Left ventricle myocardium inferior (tissue), 1 donor: Measurements from ENCODE around the gene C20orf144. TPM values are rescaled to one million over a fixed set of nuclear protein-coding genes. Genes with fewer than 3 reads are reported as not detected.
A peak's percentile ranks its signal among the peaks of the same experiment; 100 is the strongest.

ENCODE experiments used
- DNase-seq: peaks from one replicate; pipeline ENCODE4 v3.0.0-alpha.2; 2020
- H3K27ac ChIP-seq: fragments of 200-600 bp; replicated peaks from 2 replicates; pipeline ENCODE4 v1.8.0; 2021
- H3K27me3 ChIP-seq: fragments of 200-600 bp; 2 replicates; pipeline ENCODE4 v1.8.0; 2021; ENCODE audit warnings: low read depth
- H3K36me3 ChIP-seq: fragments of 200-600 bp; 2 replicates; pipeline ENCODE4 v1.8.0; 2021
- H3K4me1 ChIP-seq: fragments of 200-600 bp; 2 replicates; pipeline ENCODE4 v1.8.0; 2021
- H3K4me3 ChIP-seq: fragments of 200-600 bp; 2 replicates; pipeline ENCODE4 v1.8.0; 2021; ENCODE audit warnings: mild to moderate bottlenecking, moderate library complexity
- H3K9me3 ChIP-seq: fragments of 200-600 bp; replicated peaks from 2 replicates; pipeline ENCODE4 v1.8.0; 2021
- intact Hi-C: fragments of 100-400 bp; cut with micrococcal nuclease; formaldehyde crosslinking; loops from one replicate; pipeline ENCODE4 v1.11.0; 2022
- total RNA-seq: library from RNA; stranded (reverse); fragmentation: NEBNext Ultra II Directional; extraction: Animal tissue kit (Norgen Biotek cat#: 25700); gene quantifications from one replicate; pipeline ENCODE4 v1.2.1, GENCODE V29; 2021
- TF ChIP-seq, protein P1 (sequence below): fragments of 200-600 bp; IDR thresholded peaks from 2 replicates; pipeline ENCODE4 v1.8.0; 2021; ENCODE audit warnings: antibody characterized with exemption, mild to moderate bottlenecking, borderline replicate concordance
- donor health status: DM: no; HTN: yes; CAD: no; lungs with severe emphysema.

Gene C20orf144
- total RNA-seq, 1 donor from 2014 or later: not detected

DNA sequence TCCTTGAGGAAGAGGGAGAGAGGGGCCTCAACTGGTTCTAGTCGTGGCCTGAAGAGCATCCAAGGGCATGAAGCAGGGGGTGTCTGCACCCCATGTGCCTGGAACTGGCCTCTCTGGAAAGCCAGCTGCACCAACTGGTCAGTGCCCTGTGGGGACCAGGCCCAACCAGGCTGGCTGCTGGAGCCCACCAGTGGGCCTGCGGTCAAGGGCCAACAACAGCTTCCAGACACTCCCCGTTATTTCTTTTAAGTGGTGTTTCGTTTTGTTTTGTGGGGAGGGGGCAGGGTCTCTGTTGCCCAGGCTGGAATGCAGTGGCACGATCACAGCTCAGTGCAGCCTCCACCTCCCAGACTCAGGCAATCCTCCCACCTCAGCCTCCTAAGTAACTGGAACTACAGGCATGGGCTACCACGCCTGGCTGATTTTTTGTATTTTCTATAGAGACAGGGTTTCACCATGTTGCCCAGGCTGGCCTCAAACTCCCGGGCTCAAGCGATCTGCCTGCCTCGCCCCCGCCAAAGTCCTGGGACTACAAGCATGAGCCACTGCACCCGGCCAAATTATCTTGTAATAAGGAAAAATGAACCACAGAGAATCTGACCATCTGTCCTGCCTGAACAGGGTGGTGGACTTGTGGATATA, 11.9 kb upstream of the C20orf144 start:
- Histone ChIP-seq H3K4me3 (no peak overlapping the region), H3K4me1 (peaks cover 50% of the 10 kb centered on the region), H3K27me3 (no peaks in the 10 kb centered on the region), H3K27ac (no peak overlapping the region), H3K36me3 (peaks cover 12% of the 10 kb centered on the region), H3K9me3 (no peaks in the 10 kb centered on the region)
- TF ChIP-seq, protein P1, sequence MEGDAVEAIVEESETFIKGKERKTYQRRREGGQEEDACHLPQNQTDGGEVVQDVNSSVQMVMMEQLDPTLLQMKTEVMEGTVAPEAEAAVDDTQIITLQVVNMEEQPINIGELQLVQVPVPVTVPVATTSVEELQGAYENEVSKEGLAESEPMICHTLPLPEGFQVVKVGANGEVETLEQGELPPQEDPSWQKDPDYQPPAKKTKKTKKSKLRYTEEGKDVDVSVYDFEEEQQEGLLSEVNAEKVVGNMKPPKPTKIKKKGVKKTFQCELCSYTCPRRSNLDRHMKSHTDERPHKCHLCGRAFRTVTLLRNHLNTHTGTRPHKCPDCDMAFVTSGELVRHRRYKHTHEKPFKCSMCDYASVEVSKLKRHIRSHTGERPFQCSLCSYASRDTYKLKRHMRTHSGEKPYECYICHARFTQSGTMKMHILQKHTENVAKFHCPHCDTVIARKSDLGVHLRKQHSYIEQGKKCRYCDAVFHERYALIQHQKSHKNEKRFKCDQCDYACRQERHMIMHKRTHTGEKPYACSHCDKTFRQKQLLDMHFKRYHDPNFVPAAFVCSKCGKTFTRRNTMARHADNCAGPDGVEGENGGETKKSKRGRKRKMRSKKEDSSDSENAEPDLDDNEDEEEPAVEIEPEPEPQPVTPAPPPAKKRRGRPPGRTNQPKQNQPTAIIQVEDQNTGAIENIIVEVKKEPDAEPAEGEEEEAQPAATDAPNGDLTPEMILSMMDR: no peak
- intact Hi-C loops: no loop called here
- DNase-seq: no peak

DNA sequence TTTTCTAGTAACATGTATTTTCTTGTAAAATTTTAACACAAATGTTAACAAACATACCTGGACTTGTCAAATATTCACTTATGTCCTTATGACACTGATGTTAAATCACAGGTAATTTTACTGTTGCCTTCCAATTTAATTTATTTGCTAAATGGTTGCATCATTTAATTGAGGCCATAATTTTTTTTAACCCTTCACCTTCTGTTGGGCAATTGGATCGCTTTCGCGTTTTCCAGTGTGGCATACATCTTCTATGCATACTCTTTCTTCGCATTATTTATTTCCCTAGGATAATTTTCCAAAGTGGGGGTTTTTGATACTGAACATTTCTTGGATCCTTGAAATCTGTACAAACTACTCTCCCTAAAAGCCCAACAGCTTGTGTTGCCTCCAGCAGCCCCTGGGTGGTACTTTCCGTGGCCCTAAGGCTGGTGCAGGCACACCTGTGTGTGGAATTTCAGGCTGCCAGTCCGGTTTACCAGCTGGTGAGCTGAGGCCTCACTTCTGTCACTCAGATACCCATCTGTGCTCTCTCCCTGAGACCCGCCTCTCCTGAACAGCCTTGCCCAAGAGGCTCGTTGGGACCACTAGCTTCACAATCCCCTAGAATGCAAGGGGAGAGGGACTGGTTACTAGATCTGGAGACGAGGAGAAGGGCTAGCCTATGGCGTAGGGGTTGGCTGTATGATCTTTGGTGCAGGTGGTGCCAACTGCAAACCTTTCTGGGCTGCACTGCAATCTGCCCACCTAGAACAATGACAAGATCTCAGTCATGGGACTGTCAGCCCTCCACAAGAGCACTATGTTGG, 11.2 kb upstream of the C20orf144 start:
- H3K4me1 ChIP-seq: peaks cover 50% of the 10 kb centered on the region
- H3K27ac ChIP-seq: no peak overlapping the region
- H3K36me3 ChIP-seq: peaks cover 4% of the 10 kb centered on the region
- H3K27me3 ChIP-seq: no peaks in the 10 kb centered on the region
- TF ChIP-seq, protein P1: no peak
- no peak overlapping the region for H3K4me3 ChIP-seq
- H3K9me3 ChIP-seq: no peaks in the 10 kb centered on the region
- intact Hi-C loops: no loop called here
- no peak for DNase-seq

DNA sequence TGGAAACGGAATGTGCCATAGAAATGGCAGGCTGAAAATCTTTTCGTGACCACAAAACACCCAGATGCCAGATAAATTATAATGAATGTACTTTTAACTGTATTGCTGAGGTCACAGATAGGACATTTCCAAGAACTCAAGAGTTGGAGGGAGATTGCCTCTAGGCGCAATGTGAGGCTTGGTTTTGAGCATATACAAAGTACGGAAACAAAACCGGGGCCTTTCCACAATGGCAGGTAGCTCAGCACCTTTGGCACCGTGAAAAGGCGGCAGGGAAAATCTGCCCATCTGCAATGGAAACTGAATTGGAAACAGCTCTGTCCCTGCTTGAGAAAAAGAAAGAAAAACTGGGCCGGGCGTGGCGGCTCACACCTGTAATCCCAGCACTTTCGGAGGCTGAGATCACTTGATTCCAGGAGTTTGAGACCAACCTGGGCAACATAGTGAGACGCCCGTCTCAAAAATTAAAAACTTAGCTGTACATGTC, 10.5 kb upstream of the C20orf144 start:
- TF ChIP-seq, protein P1: no peak
- H3K4me1 ChIP-seq: peaks cover 49% of the 10 kb centered on the region
- H3K27me3 ChIP-seq: no peaks in the 10 kb centered on the region
- DNase-seq: no peak
- intact Hi-C loops: no loop called here
- H3K4me3 ChIP-seq: no peak overlapping the region
- peaks cover under 1% of the 10 kb centered on the region for H3K36me3 ChIP-seq
- no peaks in the 10 kb centered on the region for H3K9me3 ChIP-seq
- H3K27ac ChIP-seq: no peak overlapping the region

- TF ChIP-seq, protein P1: peak; percentile 81
- Histone ChIP-seq H3K9me3 (no peaks in the 10 kb centered on the region), H3K36me3 (peaks cover 18% of the 10 kb centered on the region), H3K27me3 (no peaks in the 10 kb centered on the region), H3K4me3 (no peak overlapping the region), H3K27ac (no peak overlapping the region), H3K4me1 (peaks cover 31% of the 10 kb centered on the region)
- intact Hi-C loops: no loop called here
- peak; percentile 47 for DNase-seq
Observed at GRCh38 chr20:33653218-33653899, 8.8 kb upstream of the C20orf144 start.

DNA sequence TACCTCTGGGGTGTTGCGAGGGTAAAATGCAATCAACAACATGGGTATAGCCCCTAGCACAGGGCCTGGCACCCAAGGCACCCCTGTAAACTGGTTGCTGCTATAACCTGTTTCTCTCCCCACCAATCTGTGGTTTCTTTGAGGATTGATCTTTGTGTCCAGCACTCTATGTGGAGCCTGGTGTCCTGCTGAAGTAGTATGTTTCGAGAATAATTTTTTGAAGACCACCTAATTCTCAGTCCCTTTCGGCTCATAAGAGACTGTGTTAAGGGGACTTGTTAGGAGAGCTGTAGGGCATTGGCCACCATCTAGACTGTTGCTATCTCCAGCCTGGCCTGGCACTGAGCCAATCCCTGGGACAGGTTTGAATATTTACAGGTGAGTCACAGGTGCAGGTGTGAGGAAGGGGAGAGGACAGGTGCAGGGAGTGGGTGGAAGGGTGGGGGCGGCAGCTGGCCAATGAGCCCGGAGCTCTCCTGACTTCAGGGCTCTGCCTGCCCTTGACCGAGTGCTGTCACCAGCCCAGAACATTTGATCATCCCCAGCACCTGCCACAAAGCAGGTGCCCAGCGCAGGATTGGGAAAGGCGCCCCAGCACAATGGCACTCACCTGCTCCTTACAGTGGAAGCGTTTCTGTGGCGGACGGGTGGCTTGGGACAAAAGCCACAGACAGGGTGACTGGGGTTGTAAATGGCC, 8.1 kb upstream of the C20orf144 start:
- TF ChIP-seq, protein P1: no peak
- no peak overlapping the region for H3K4me3 ChIP-seq
- H3K27ac ChIP-seq: no peak overlapping the region
- intact Hi-C loops: no loop called here
- DNase-seq: peak; percentile 13
- peaks cover 24% of the 10 kb centered on the region for H3K4me1 ChIP-seq
- no peaks in the 10 kb centered on the region for H3K27me3 ChIP-seq
- H3K36me3 ChIP-seq: peaks cover 25% of the 10 kb centered on the region
- H3K9me3 ChIP-seq: no peaks in the 10 kb centered on the region
